Activated CD8-positive, alpha-beta T cell treated with anti-CD3 and anti-CD28 coated beads for 36 hours (primary cell): ENCODE results near the gene GPR78. TPM values are rescaled to one million over a fixed set of nuclear protein-coding genes. Genes with fewer than 3 reads are reported as not detected.

Experiments used
- ATAC-seq: fragments of 200-7000 bp; cut with Tn5 transposase; one replicate; pipeline ENCODE4 v1.10.0; 2021; ENCODE audit warnings: mild to moderate bottlenecking, moderate library complexity
- CTCF ChIA-PET: fragments of 350-600 bp; sonication (Branson Sonifier 250); formaldehyde crosslinking; loops from one replicate; lab custom pipeline; 2021; ENCODE audit warnings: antibody characterized with exemption; lab: Charles Lee
- POLR2A ChIA-PET: fragments of 350-600 bp; sonication (Branson Sonifier 250); formaldehyde crosslinking; loops from one replicate; lab custom pipeline; 2021; ENCODE audit warnings: antibody characterized with exemption; lab: Charles Lee
- DNase-seq: peaks from one replicate; pipeline ENCODE4 v3.0.0-alpha.2; 2020
- H3K27ac Mint-ChIP-seq: one replicate; pipeline ENCODE4 v1.8.0; 2021; ENCODE audit warnings: mild to moderate bottlenecking, mixed read lengths
- H3K27me3 Mint-ChIP-seq: one replicate; pipeline ENCODE4 v1.8.0; 2021; ENCODE audit warnings: mixed read lengths
- H3K36me3 Mint-ChIP-seq: one replicate; pipeline ENCODE4 v1.8.0; 2021; ENCODE audit warnings: low read depth, mixed read lengths
- H3K4me1 Mint-ChIP-seq: one replicate; pipeline ENCODE4 v1.8.0; 2021; ENCODE audit warnings: low read depth, mixed read lengths
- H3K4me3 Mint-ChIP-seq: one replicate; pipeline ENCODE4 v1.8.0; 2021; ENCODE audit warnings: mild to moderate bottlenecking, moderate library complexity, mixed read lengths
- H3K9me3 Mint-ChIP-seq: one replicate; pipeline ENCODE4 v1.8.0; 2021; ENCODE audit warnings: mixed read lengths
- CTCF ChIP-seq: fragments of 200-600 bp; IDR thresholded peaks from one replicate; pipeline ENCODE4 v1.8.0; 2022; ENCODE audit warnings: antibody characterized with exemption, mild to moderate bottlenecking
- intact Hi-C: fragments of 100-400 bp; cut with micrococcal nuclease; formaldehyde crosslinking; loops from one replicate; pipeline ENCODE4 v1.10.0; 2022
- total RNA-seq, 2 experiments: library from RNA; stranded (reverse); gene quantifications; one replicate each; pipeline ENCODE4 v1.2.3, GENCODE V29; 2021

GPR78 gene
- total RNA-seq, 2 experiments from 2014 or later, result not detected

DNA sequence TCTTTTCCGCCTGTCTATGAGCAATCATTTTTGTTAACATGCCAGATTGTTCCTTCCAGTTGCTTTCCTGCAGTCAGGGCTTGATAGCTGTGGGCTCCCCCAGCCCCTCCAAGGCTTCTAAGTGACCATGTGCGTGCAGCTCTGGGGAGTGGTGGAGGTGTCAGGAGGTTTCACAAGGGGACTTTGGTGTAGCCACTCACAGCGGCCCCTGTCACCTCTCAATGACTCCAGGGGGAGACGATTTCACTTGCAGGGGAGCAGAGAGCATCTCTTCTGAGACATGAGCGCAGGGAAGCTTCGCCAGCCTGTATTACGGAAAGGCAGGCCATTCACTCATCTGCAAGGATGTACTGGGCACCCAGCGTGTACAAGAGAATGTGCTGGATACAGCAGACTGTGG is 3.1 kb upstream of the GPR78 start:
- CTCF ChIA-PET, result no interaction called here
- no peak for ATAC-seq
- TF ChIP-seq CTCF, result no peak
- H3K36me3 Mint-ChIP-seq, result no peaks in the 10 kb centered on the region
- no peak overlapping the region for H3K27ac Mint-ChIP-seq
- no peaks in the 10 kb centered on the region for H3K9me3 Mint-ChIP-seq
- H3K27me3 Mint-ChIP-seq, result peaks cover 17% of the 10 kb centered on the region
- intact Hi-C loops, result no loop called here
- no peak overlapping the region for H3K4me3 Mint-ChIP-seq
- no peak for DNase-seq
- no peaks in the 10 kb centered on the region for H3K4me1 Mint-ChIP-seq
- POLR2A ChIA-PET, result no interaction called here

DNA sequence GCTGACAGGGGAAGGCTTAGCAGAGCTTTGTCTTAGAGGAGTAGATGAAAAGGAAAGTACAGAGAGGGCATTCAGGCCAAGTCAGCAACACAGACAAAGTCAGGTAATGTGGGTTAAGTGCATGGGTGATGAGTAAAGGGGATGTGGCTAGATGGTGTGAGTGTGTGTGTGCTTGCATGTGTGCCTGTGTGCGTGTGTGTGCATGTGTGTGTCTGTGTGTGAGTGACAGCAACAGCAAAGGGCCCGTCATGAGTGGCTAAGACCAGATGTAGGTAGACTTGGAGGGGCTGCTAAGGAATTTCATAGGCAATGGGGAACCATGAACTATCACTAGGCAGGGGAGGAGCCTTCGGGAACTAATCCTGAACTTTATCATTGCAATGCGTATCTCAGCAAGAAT is 2.2 kb upstream of the GPR78 start:
- POLR2A ChIA-PET, result no interaction called here
- Mint-ChIP-seq H3K9me3 (no peaks in the 10 kb centered on the region), H3K4me1 (no peaks in the 10 kb centered on the region), H3K27ac (no peak overlapping the region), H3K36me3 (no peaks in the 10 kb centered on the region), H3K27me3 (peaks cover 21% of the 10 kb centered on the region), H3K4me3 (no peak overlapping the region)
- ATAC-seq (no peak), DNase-seq (no peak)
- intact Hi-C loops, result no loop called here
- no peak for TF ChIP-seq CTCF
- CTCF ChIA-PET, result no interaction called here

GRCh38 chr4:8578717-8579116 is 1.5 kb upstream of the GPR78 start:
- ATAC-seq (no peak), DNase-seq (no peak)
- Mint-ChIP-seq H3K4me3 (no peak overlapping the region), H3K27me3 (peaks cover 21% of the 10 kb centered on the region), H3K27ac (no peak overlapping the region), H3K36me3 (no peaks in the 10 kb centered on the region), H3K4me1 (no peaks in the 10 kb centered on the region), H3K9me3 (no peaks in the 10 kb centered on the region)
- TF ChIP-seq CTCF, result no peak
- ChIA-PET POLR2A (no interaction called here), CTCF (no interaction called here)
- intact Hi-C loops, result no loop called here

DNA sequence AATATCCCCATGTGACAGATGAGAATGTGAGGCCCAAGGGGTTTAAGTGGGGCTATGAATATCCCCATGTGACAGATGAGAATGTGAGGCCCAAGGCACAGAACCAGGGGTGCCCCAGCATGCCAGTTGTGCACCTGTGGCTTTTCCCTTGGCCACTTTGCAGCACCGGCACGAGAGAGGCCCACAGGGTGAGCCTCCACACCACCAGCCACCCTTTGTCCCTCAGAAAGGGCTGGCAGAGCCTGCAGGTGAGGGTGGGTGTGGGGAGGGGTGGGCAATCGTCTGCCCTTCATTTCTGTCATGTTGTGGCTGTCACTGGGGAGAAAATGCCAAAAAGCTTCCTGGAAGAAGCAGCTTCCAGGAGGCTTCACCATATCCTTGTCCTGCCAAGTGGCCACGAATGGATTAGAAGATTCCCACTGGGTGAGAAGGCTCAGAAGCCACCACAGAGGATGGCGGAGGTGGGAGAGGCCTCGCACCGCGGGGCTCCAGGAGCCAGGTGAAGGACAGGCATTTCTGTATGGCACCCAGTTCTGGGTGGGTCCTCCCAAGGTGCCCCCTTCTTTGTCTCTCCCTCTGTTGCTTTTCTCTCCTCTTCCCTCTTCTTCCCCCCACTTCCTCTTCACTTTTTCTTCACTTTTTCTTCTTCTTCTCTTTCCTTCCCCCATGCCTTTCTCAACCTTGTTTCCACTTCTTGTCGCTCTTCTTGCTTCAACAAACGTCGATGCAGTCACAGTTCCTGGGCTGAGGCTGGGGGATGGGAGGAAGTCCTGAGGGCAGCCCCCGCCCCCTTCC is 469 bp upstream of the GPR78 start:
- intact Hi-C loops, result no loop called here
- no peak for ATAC-seq
- Mint-ChIP-seq H3K4me1 (no peaks in the 10 kb centered on the region), H3K27ac (no peak overlapping the region), H3K4me3 (no peak overlapping the region), H3K27me3 (peaks cover 21% of the 10 kb centered on the region), H3K9me3 (no peaks in the 10 kb centered on the region), H3K36me3 (no peaks in the 10 kb centered on the region)
- ChIA-PET CTCF (no interaction called here), POLR2A (no interaction called here)
- no peak for TF ChIP-seq CTCF
- DNase-seq, result no peak

DNA sequence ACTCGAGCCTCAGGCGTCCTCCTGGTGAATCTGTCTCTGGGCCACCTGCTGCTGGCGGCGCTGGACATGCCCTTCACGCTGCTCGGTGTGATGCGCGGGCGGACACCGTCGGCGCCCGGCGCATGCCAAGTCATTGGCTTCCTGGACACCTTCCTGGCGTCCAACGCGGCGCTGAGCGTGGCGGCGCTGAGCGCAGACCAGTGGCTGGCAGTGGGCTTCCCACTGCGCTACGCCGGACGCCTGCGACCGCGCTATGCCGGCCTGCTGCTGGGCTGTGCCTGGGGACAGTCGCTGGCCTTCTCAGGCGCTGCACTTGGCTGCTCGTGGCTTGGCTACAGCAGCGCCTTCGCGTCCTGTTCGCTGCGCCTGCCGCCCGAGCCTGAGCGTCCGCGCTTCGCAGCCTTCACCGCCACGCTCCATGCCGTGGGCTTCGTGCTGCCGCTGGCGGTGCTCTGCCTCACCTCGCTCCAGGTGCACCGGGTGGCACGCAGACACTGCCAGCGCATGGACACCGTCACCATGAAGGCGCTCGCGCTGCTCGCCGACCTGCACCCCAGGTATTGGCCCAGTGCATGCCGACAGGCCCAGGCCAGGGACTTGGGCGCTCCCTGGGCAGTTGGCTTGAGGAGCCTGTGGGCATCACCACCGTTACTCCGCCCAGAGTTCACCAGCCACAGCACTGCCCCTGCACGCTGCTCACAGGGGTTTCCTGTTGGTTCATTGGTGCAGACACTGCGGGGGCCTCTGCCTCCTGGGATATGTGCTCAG is 1.1 kb downstream of the GPR78 start:
- Mint-ChIP-seq H3K4me3 (no peak overlapping the region), H3K27ac (no peak overlapping the region), H3K4me1 (no peaks in the 10 kb centered on the region), H3K36me3 (no peaks in the 10 kb centered on the region), H3K27me3 (peaks cover 21% of the 10 kb centered on the region), H3K9me3 (no peaks in the 10 kb centered on the region)
- ChIA-PET POLR2A (no interaction called here), CTCF (no interaction called here)
- no peak for ATAC-seq
- no peak for TF ChIP-seq CTCF
- intact Hi-C loops, result no loop called here
- DNase-seq, result no peak
